IPS-11a (cell line): ENCODE data around the gene POU6F2.

Source experiments
- H3K4me3 ChIP-seq: one replicate; pipeline ENCODE4 v1.5.1; 2013; ENCODE audit warnings: low read depth, low read length, control low read depth

The POU6F2 gene

DNA sequence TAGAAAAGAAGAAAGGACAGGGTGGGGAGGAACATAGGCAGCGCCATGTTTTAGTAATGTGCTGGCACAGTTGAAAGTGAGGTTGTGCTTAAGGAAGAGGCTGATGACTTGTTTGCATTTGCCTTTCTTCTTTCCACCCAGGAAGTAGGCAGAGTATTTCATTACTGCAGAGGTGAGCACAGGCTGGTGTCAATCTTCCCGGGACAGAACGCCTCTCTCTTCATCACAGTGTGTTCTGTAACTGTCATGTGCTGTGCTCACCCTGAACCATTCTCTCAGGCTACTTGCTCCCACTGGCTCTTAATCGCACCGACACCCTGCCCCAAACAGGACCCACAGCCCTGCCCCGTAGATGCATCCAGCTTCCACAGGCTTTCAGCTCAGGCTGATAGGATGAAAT is 452.7 kb downstream of the POU6F2 start:
- H3K4me3 ChIP-seq, result no peak overlapping the region

DNA sequence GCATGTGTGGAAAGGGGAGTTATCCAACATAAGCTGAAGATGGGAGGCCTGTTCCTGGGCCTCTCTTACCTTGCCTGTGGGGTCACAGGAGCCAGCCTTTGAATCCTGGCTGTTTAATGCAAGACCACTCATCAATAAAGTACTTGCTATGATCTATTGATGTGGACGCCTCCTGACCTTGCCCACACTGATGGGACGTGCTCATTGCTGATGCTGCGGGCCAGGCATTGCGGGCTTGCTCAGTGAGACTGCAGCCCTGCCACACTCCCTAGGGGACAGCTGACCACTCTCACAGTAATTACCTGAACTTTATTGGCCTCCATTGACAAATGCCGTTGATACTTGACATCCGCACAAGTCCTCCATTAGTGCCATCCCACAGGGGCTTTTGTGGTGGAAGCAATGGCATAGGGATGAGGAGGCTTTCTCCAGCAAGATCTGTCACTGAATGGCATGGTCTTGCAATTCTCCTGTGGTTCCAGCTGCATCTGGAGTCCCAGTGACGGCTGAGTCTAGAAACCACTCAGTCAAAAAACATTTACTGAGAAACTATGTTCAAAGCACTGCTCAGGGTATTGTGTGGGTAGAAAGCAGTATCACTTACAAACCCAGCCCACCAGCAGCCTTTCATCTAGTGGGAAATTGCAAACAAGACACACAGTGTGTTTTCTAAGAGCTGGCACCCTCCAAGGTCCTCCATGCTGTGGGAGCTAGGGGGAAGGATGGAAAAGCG is 453.4 kb downstream of the POU6F2 start:
- H3K4me3 ChIP-seq, result no peak overlapping the region

DNA sequence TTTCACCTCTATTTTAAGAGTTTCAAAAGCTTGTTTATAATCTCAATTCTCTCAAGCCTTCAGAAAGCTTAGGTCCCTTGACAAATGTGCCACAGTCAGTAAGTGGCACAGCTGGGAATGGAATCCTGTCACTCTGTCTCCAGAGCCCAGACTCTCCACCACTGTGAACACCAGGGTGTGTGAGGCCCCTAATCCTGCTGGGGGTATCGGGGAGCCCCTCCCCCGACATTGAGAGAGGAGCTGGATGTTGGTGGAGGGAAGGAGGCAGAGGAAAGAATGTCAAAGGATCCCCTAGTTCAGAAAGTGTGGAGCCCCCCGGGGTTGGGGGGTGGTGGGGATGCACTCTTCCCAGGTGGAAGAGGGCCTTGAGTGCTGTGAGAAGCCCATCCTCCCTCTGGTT is 454.7 kb downstream of the POU6F2 start:
- H3K4me3 ChIP-seq, result no peak overlapping the region

DNA sequence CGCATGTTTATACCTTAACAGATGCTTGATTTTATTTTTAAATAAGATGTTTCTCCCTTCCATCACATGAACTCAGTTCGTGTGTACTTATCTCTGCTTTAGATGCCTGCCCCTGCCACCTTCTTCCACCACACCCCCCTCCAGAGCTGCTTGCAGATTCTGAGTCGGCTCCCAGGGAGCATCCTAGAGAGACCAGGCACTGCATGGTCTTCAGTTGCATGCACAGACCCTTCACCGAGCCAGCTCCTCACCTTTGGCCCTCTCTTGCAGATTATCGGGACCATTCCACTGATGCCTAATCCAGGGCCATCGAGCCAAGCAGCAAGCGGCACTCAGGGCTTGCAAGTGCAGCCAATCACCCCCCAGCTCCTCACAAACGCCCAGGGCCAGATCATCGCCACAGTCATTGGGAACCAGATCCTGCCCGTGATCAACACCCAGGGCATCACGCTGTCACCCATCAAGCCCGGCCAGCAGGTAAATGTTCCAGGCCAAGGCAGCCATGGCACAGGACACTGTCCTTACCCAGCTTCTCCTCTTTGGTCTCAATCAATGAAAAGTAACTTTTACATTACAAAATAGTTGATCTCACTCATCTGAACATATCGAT is 455.2 kb downstream of the POU6F2 start:
- no peak overlapping the region for H3K4me3 ChIP-seq

DNA sequence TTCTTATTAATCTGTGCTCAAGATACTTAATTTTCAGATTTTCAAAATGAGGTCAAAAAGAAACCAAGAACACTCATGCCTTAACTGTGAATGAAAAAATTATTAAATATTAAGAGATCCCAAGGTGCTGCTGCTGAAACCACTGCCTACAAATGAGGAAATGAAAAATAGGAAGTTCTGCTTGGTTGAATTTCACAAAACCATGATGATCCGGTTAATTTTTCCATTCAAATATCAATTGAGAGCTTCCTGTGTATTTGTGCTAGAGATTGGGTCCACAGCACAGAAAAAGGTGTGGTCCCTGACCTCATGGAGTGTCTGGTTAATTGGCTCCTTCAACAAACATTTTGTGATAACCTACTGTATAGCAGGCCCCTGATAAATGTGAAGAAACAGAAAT is 455.8 kb downstream of the POU6F2 start:
- no peak overlapping the region for H3K4me3 ChIP-seq

DNA sequence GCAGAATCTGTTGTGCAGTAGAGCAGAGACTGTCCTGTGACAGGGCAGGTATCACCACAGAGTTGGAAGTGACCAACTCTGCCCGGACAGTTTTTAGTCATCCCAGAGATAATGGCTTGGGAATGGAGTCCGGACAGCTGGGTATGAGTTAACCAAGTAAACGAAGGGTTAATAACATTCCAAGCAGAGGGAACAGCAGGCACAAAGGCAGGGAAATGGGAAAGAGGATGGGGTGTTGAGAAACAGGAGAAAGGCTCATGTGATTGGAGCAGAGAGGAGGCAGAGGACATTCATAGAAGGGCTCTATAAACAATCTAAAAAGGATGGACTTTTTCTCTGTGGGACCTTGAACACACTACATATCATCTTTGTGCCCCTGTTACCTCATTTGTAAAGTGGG is 456.3 kb downstream of the POU6F2 start:
- H3K4me3 ChIP-seq, result no peak overlapping the region

DNA sequence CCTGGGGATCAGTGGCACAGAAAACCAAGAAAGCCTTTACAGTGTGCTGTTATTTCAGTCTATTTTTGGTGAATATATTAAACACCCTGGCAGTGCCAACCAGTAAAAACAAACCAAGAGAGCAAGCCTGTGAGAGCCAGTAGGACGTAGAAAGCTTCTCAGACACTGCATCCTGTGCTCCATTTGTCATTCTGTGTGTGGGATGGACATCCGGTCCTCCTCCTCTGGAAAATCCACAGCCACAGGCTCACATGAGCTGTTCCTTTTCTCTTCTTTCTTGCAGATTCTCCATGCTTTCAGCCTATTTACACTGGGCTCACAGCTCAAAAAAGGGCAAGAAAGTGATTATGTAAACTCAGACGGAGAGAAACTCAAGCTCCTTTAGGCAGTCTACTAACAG is 468.8 kb downstream of the POU6F2 start:
- H3K4me3 ChIP-seq, result no peak overlapping the region

DNA sequence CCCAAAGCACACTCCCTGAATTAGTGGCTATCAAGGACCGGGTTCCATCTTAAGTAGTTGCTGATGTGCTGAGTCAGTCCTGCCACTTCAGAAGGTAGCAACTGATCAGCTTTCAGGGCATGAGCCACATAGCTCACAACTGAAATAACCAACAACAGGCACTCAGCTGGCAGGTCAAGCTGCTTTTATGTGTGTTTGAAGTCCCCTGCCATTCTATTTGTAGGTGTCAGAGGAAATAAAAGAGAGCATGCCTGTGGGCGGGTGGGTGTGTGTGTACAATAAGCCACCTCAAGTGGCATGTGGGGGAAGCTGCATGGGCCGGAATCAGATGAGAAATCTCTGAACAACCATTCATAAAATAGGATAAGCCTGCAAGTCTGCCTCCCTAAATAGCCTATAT is 474.2 kb downstream of the POU6F2 start:
- no peak overlapping the region for H3K4me3 ChIP-seq

DNA sequence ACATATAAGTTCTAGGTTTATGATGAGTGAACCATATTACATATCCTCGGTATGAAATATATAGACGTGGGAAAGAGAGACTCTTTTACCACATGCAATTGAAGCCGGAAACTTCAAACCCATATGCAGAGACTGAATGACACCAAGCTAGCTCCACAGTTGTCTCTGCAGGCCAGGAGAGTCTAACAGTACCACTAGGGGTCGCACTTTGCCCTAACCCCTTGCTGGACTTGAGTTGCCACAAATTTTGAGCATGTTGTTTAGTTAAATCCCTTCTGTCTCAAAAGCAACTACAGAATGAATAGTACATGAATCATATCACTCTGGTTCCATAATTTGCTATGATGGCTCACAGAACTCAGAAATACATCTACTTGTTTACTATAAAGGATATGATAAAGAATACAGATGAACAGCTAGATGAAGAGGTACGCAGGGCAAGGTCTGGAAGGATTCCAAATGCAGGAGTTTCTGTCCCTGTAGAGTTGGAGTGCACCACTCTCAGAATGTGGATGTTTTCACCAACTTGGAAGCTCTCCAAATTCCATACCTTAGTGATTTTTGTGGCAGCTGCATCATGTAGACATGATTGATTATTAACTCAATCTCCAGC is 476.1 kb downstream of the POU6F2 start:
- H3K4me3 ChIP-seq, result no peak overlapping the region

DNA sequence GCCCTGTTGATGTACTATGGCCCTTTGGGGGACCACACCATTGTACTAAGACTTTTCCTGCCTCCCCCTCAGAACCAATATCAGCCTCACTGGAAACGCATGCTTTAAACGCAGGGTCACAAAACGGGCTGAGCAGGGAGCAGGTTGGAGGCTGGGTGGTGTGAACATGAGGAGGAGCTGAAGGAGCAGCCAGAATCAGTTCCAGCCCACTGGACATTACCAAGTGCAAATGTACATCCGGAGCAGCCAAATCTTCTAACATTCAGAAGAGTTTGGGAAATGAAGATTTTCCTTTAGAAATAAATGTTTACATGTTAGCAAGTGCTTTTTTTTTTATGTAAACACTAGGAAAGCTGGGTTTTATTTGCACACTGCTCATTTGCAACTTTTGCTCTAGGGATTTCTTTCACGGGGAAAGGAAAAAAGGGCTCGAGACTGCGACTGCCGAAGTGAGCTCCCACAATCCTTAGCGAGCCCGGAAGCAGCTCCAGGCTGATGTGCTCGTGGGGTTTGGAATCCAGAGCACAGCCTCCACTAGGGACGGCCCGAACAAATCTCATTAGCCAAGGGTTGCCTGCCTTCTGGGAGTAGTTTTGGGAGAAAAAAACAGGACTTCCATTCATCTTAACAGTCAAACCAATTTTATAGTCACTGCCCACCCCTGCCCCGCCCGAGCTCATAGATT is 480.5 kb downstream of the POU6F2 start:
- no peak overlapping the region for H3K4me3 ChIP-seq

DNA sequence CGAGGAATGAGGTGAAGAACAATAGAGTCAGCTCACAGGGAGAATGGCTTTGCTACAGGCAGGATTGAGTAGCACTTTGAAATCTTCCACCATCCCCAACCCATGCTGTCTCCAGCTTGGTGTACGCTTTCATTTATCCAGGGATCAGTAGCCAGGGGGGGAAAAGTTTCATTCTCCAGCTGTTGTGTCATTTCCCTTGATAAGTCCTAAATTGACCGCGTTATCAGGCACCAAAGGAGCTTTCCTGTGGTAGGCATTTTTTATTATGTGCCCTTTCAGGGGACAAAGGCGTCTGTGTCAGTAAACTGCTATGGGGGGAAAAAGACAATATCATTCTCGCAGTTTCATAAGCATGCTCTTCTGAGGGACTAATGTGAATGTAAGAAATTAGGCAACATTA is 481.9 kb downstream of the POU6F2 start:
- no peak overlapping the region for H3K4me3 ChIP-seq

DNA sequence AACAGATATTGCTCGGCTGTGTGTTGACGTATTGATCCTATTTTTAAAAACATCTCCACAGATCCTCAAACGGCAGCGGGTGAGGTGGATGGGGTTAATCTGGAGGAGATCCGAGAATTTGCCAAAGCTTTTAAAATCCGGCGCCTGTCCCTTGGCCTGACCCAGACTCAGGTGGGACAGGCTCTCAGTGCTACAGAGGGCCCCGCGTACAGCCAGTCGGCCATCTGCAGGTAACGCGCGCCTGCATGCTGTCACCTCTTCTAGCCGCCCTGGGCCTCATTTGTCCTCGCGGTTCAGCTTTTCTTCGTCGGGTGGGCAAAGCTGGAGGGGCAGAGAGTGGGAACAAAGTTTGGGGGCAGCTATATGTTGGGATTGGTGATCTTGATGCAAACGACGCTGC is 482.8 kb downstream of the POU6F2 start:
- H3K4me3 ChIP-seq, result no peak overlapping the region

DNA sequence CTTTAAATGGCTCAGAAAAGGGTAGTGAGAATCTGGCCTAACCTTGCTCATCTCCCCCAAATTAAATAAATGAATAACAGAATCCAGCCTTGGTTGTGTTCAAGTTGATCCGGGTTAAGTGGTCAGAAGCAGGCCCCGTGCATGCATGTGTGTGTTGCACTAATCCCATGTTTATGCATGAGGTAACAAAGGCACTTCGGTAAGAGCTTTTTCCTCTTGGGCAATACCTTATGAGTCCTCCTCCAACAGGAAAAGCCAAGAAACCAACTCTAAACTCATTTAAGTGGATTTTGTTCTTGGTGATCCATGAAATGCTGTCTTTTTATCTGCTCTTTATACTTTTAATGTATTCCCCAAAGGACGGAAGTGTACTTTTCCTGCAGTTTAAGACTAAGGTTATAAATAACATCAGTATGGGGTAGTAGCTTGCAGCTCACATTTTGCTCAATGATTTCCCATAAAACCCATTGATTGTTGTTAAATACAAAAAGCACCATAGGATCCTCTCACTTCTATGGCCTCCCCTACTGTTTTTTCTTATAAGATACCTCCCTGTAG is 483.6 kb downstream of the POU6F2 start:
- H3K4me3 ChIP-seq, result no peak overlapping the region

DNA sequence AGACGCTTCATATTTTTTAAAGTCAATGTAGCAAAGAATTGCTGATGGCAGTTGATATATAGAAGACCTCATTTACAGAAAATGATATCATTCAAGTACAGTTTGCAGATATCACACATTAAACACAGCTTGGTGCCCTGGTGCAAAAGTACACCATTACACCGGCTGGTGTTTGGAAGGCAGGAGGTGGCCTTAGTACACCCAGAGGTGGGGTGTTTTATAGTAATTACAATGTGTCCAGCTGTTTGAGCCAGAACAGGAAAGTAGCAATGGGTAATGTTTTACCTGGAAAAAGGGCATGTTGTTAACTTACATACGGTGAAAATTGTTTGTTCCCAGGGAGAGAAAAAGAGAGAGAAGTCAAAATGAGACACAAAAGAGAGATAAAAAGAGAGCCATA is 485.5 kb downstream of the POU6F2 start:
- H3K4me3 ChIP-seq, result no peak overlapping the region

DNA sequence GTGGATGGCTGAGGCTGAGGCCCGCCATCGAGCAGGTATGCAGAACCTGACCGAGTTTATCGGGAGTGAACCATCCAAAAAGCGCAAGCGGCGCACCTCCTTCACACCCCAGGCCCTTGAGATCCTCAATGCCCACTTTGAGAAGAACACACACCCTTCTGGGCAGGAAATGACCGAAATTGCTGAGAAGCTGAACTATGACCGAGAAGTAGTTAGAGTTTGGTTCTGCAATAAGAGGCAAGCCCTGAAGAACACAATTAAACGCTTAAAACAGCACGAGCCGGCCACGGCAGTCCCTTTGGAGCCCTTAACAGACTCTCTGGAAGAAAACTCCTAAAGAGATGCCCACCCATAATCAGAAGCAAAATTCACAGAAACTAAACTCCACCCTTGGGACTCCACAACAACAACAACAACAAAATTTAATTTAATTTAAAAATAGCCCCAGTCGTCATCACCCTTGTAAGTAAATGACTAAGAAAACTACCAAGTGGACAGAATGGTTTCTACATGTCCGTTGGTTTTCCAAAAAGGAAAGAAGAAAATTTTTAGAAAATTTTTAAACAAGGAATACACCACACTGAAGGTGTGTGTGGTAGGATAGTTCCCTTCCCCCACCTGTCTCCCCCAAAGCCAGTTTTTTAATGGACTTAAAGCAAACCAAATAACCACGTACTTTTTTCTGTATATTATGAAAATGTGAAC is 486.8 kb downstream of the POU6F2 start:
- H3K4me3 ChIP-seq, result no peak overlapping the region

DNA sequence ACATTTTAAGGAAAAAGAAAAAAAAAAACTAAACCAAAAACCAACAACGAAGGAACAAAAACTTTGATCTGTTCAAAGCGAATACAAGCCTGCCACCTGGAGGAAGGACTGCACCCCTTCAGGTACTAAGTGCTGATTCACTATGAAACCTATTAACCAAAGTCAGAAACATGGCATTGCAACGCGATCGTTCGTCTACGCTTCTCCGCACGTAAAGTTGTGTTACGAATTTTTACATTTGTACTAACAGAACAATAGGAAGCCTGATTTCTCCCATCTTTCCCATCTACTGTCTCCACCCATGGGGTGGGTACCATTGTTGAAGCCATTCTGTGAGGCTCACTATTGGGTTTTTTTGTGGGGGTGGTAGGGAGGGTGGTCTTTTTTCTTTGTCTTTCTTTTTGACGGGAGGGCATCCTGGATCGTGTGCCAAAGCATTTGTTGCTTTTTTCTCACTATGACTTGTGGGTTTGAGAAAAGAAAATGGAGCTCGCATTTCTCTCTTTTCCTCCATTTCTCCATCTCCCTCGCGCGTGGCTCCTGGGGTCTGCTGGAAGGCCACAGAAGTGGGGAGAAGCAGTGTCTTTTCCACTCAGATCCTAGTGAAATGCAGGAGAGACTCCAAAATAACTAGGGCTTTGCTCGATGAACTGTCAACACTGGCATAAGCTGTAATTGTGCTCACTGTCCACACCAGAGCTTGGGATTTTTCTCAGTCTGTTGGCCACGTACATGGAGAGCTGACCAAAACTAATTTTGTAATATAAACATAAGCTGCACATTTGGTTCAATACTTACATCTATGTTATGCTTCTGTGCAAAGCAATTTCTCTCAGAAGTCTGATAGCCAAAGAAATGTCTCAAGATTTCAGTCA is 487.6 kb downstream of the POU6F2 start:
- no peak overlapping the region for H3K4me3 ChIP-seq

DNA sequence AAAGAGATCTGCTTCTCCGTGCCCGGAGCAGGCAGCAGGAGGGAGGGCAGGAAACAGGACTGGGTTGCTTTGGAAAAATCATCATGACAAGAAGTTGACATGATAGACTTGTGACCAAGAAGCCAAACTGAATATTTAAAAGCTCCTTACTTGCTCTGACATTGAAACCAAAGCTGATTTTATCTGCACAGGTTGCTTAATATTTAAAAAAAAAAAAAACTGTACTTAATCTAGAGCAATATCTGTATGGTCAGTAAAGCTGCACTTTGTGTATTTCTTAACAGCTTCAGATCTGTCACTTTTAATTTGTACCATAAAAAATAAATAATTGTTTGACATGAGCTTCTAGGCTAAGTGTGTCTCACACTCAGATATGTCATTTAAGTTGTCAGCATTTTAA is 490.6 kb downstream of the POU6F2 start:
- H3K4me3 ChIP-seq, result no peak overlapping the region

DNA sequence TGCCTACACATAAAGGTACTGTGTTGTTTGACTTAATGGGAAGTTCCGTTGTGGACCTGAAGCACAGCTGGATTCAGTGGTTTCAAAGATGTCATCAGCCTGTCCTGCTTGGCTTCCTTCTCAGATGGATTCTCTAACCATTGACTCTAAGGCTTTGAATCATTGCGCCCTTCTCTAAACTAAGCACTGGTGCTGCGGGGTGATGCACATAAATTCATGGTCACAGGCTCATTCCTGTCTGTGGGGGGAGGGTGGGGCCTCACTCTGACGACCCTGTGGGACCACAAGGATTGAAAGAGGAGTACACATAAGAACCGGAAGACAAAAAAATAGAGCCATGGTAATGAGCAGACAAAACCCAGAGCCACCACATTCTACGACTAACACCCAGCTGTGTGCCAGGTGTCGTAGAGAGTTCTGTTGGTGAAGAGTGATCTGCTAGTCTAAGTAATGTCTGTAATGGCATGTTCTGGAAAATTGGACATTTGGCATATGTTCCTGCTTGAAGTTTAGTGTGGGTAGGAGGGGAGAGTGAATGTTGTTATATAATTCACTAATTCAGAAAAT is 491.2 kb downstream of the POU6F2 start:
- no peak overlapping the region for H3K4me3 ChIP-seq

DNA sequence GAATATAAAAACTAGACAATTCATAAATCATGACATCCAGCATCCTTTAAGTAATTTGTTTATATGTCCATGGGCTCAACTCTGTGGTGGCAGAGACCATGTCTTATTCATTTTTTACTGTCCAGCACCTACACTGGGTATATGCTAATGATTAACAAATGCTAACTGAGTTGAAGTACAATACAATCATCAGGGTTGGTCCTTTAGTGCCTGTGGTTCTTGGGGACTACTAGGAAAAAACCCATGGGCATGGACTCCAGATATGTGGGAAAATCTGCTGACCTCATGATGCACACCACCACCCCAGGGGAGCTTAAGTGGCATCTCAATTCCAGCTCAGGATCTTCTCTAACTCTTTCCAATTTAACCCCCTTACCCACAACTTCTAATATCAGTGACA is 503.2 kb downstream of the POU6F2 start:
- H3K4me3 ChIP-seq, result no peak overlapping the region
